HG03342 (cell line): Measurements from ENCODE around the gene CHI3L1.

Experiments used
- ATAC-seq: cut with Tn5 transposase; IDR thresholded peaks from one replicate; pipeline ENCODE4 v1.9.1; 2021; ENCODE audit warnings: mild to moderate bottlenecking, moderate library complexity; ENCODE audit not compliant: unreplicated experiment

The CHI3L1 gene

DNA sequence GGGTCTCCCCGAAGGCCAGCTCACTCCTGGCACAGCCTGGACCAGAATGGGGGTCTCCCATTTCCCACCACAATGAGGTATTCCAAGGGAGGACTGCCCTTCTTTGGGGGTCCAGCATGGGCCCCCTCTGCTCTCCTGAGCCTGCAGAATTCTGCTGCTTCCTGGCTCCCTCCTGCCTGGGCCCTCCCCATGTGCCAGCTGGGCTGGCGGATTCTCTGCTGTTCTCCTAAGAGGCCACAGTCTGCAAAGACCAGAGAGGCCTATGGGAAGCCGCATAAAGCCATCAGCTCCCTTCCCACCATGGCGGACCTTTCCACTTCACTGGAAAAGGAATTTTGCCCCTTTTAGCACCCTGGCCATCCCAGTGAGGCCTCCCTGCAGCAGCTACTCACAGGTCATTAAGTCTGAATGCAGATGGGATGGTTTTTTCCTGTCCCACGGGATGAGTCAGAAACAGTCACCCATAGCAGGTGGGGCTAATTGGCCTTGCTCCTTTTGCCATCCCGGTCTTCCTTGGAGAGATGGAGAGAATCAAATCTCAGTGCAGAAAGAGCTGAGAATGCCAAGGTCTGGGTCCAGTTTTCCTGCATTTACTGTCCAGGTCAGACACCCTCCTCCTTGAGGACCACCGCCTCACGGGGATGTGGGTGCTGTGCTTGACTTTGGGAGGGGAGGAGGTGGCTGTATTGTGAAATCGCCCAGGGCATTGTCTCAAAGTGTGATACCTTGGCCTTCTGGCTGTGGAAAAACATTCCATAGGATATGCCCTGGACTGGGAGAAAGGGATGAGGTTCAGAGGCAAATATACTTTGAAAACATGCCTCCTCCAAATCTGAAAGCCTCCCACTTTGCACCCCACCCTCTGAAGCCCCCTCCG, 34.1 kb downstream of the CHI3L1 start:
- ATAC-seq: no peak

DNA sequence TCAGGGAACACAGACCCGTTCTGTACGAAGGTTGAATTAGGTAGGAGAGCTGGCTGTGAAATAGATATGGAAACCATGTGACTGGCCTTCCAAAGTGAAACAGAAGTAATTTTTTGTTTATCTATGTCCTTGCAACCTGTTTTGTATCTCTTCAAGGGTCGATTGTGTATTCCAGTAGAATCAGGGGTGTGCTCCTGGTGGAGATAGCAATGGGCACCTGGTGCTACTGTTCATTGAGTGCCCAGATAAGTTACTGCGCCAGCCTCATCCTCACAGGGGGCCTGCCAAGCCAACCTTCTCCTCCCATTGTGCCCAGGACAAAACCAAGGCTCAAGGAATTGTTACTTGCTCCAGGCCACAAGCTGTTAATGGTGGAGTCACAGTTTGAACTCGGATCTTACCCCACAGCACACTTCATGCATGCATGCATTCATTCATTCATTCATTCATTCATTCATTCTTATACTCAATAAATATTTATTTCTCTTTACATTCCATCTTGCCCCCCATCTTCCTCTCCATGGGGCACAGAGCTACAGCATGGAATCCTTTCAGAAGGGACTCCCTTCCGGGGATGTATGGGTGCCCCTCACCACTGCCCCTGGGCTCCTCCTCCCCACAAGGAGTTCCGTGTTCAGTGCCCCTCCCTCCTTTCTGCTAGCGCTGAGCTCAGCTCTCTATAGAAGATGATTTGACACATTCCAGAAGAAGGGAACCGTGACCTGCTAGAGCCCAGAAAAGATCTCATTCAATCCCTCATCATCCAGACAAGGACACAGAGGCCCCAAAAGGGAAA, 34.9 kb downstream of the CHI3L1 start:
- no peak for ATAC-seq

DNA sequence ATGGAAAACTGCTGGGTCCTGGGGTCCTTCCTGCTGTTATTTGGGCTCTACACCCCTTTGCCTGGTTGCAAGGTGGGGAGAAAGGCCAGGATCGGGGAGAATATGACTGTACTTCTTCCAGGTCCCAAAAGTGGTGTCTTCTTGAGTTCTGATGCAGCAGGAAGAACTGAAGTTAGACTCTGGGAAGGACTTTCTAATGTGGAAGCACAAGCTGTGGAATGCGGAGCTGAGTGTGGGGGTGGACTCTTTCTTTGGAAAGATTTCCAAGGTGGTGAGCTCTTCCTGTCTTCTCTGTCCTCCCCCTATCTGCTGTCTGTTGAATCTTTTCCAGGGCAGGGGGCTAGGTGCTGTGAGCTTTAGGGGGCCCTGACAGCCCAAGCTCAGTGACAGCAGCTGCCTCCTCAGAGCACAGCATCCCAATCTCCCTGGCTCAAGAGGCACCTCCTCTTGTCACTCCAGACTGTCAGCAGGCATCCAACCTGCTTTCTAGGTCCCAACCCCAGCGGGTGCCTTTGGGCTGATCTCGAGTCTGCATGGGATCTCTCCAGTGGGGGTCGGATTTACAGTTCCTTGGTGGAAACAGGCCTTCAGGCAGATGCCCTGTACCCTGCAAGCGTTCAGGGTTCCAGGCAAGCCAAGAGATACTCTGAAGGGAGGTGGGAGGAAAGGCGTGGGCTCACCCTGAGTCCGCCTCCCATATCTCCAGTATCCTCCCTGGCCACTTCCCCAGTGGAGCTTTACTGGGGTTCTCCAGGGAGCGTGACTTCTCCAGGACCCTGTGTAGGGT, 35.8 kb downstream of the CHI3L1 start:
- ATAC-seq: no peak

DNA sequence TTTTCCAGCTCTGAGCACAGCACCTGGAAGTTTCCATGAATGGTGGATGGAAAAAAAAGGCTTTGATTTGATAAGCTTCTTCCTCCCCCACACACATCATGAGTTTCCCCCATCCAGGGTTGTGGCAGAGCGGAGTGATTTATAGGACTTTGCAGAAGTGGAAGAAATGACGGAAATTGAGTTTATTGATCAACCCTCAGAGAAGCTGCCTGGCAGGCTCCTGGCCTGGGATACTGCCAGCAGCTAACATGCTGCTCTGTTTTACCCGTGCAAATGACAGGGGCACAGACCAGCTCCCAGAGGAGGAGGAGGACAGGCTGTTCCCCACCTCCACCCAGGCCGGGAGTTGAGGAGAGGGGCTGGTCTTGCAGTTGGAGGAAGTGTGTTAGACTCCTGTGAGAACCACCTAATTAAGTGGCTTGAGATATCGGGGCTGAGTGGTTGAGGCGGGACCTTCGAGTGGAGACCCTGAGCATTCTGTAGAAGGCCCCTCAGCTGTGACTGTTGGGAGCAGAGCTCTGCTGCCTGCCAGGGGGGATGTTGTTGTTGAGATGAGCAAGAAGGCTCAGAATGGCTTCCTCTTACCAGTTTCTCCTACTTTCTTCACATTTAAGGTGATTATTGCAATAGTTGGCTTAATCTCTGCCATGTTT, 37.2 kb downstream of the CHI3L1 start:
- ATAC-seq: no peak

DNA sequence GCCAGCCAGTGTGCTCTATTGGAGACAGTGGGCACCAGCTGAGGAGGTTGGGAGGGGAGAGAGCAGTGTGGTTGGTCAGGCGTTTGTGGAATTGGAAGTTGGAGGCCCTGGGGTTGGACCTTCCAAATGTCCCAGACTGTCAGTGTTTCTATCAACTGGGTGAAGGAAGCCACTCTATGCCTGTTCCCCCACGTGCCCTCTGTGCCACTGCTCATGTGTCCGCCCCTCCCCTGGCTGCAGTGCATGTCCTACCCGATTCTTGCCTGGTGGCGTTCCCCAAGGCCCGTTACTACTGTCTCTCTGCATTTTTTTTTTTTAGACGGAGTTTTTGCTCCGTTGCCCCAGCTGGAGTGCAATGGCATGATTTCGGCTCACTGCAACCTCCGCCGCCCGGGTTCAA, 37.9 kb downstream of the CHI3L1 start:
- no peak for ATAC-seq

DNA sequence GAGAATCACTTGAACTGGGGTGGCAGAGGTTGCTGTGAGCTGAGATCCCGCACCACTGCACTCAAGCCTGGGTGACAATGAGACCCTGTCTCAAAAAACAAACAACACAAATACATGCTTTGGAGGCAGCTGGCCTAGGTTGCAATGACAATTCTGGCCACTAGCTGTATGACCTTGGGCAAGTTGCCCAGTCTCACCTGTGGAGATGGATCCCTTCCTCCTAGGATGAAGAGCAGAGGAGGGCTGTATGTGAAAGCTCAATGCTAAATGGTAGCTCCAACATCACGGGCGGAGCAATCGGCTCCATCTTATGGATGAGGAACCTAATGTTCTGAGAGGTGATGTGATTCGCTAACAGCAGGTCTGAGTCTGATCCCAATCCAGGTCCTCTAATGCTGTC, 38.4 kb downstream of the CHI3L1 start:
- no peak for ATAC-seq

DNA sequence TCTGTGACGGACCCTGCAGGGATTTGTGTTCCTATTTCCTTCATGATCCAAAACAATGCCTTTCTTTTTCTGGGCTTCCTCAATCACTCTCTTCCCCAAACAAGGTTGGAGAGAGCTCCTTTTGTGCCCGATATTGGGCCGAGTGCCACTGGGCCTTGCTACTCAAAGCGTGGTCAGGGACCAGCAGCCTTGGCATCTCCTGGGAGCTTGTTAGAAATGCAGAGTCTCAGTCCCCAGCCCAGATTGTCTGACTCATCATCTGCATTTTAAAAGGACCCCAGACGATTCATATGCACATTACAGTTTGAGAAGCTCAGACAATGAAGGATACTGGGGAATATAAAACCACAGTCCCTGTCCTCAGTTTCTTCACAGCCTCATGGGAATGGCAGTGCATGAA, 39.1 kb downstream of the CHI3L1 start:
- no peak for ATAC-seq

DNA sequence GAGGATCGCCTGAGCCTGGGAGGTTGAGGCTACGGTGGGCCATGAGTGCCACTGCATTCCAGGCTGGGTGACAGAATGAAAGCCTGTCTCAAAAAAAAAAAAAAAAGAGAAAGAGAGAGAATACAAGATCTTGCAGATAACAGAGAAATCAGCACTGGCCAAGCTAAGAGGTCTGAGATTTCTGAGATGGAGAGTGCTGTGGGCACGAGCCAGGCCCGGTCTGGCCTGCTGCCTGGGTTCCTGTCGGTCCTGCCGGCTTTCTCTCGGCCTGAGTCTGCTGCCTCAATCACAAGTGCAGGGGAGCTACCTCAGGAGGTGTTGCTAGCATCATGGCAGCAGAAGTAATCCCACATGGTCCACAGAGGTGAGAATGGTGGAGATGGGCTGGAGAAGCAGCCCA, 40.0 kb downstream of the CHI3L1 start:
- no peak for ATAC-seq

DNA sequence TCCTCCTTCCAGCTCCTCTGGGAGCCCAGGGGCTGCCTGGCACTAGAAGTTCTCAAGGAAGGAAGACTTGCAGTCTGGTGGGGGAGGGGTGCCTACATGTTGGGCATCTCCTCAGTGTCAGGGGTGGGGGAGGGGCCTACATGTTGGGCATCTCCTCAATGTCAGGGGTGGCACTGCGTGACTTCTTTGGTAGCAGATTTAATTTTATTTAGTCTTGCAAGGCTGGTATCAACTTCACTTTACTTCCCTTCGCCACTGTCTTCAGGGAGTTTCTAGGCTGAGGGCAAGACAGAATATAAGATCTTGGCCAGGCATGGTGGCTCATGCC, 40.5 kb downstream of the CHI3L1 start:
- no peak for ATAC-seq

DNA sequence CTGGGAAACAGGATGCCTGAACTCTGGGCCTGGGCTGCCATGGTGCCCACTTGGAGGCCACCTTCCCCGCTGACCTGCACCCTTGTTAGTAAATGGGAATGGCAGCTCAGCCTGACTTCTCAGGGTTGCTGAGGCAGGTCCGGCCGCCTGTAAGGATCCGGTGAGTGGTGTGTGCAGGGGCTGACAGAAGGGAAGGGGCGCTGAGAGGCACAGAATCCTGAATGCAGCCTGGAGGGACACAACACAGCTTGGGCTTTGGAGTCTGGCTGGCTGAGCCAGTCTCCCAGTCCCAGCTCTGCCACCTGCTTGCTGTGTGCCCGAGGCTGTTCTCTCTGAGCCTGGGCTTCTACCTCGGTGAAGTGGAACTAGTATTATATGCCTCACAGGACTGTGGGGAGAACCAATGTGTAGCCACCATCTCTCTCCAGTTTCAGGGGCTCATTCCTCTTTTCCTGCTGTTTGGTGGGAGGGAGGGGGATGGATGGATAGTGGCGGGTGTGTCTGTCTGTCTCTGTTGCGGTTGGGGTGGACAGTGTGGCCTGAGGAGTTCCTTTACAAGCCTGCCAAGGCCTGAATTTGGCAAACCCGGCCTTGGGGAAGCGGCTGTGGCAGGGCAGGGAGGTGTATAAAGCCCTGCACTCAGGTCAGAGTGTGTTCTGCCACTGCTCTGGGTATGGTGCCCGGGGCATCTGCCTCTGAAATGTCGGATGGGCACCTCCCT, 41.0 kb downstream of the CHI3L1 start:
- ATAC-seq: no peak

DNA sequence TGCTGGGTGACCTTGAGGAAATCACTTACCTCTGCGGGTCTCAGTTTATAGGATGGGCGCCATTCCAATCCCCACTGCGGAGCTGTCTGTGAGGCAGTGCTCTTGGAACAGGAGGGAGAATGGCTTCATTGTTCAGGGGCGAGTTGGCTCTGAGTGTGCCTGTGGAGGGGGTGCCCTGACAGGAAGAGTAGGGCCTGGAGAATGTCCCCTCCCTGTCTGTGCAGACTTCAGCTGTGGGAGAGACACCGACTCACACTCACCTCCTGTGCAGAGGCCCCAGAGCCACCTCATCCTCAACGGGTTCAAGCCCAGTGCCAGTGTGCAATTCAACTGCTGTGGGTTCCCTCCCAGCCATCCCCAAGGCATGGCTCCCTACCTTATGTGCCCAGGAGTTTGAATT, 41.8 kb downstream of the CHI3L1 start:
- no peak for ATAC-seq

DNA sequence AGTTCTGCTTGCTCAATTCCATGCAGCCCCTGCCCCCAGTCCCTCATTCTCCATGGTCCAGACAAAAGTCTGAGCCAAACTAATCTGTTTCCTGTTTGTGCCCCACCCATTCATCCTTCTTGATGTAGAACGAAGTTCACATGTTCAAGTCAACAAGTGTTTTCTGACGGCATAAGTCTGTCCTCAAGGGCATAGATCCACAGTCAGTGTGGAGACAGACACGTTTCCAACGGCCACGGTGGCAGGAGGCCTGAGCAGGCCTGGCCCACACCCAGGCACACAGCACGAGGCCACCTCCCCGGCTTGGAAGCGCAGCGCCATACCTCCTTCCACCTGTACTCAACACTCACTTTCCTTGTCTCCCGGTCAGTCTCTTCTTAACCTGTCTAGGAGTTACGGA, 42.9 kb downstream of the CHI3L1 start:
- ATAC-seq: no peak

DNA sequence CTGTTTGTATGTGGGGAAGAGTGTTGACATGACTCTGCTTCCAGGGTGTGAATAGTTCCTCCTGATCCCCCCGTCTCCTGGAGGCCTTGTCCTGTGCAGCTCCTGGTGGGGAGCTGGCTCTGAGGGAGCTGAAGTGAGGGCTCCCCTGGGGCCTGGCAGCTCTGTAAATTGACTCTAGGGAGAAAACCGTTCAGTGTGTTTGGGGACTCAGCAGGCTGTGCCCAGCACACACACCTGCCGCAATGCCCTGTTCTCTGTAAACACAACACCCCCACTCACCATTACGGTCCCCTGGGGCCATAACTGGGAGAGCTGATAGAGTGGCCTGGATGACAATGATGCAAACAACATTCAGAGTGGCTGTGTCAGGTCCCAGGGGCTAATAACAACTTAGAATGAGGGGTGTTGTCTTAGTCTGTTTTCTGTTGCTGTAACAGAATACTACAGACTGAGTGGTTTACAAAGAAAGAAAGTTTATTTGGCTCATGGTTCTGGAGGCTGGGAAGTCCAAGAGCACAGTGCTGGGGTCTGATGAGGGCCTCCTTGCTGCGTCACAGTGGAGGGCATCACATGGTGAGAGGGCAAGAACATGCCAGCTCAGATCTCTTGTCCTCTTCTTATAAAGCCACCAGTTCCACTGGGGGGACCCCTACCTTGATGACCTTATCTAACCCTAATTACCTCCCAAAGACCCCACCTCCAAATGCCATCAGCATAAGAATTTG, 43.7 kb downstream of the CHI3L1 start:
- ATAC-seq: no peak

DNA sequence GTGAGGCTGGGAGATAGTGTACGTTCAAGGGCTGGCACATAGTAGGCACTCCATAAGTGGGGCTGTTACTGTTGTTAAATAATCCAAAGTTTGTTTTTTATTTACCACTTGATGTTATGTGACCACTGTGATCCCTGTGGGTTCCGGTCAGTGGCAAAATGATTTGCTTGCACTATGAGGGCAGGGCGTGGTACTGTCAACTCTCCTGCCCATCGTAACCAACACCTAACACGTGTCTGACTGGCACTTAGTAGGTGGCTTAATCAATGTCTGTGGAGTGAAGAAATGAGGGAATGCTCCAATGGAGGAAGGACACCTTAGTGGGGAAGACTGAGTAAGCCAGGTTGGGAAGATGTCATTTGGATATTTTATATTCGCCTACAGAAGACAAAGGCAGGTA, 44.4 kb downstream of the CHI3L1 start:
- ATAC-seq: no peak

DNA sequence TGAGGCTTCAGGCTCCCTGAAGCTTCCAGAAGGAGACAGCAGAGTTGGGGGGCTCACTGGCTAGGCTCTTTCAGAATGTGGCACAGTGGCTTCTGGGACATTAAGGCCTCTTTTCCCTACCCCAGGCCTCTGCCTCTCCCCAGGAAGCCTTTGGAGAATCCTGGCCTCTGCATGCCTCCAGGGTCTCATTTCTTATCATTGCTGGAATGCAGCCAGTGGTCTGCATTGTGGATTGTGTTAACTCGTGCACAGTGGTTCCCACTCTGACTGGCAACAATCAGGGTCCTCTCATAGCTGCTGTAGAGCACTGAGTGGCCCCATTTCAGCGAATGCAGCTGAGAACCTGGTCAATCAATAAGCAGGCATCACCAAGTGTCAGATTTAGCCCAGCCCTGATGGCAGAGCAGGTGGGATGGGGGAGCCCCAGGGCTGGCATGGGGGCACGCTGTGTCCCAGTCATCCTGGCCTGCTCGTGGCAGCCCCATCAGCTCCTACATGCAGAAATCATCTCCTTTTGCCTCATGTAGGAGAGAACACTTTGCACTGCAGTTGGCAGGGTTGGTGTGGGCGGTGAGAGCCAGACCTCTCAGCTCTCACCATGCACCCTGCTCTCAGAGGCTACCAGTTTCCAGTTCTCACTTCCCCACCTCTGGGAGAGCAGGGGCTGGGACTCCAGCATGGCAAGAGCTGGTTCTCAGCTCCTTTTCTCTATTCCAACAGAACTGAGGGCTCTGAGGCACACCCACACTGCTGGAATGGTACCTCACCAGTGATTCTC, 45.6 kb downstream of the CHI3L1 start:
- no peak for ATAC-seq

DNA sequence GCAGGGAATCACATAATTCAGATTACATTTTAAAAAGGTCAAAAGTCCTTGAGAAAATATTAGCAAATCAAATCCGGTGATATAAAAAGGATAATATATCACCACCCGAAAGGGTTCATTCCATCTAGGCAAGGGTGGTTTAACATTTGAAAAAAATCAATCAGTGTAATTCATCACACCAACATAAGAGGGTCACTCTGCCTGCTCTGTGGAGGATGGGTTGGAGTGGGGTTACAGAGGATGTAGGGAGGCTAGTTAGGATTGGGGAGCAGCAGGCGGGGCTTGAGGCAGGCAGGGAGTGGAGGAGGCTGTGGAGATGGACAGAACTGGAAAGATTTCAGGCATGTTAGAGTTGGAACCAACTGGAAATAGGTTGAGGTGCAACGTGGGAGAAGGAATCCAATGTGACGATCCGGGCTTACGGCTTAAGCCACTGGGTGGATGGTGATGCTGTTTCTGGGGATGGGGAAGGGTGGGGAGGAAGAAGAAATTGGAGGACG, 46.5 kb downstream of the CHI3L1 start:
- no peak for ATAC-seq

DNA sequence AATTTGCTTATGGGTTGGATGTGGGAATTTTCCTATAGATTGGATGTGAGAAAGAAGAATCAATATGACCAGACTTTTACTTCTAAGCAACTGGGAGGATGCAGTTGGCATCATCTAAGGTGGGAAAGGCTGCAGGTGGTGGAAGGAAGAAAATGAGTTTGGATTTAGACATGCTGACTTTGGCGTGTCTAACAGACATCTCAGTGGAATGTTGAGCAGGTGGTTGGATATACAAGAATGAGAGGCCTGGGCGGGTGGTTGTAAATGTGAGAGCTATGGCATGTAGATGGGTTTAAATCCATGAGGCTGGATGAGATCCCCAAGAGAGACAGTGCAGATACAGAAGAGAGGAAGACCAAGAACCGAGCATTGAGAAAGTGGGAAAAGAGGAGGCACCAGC, 48.4 kb downstream of the CHI3L1 start:
- ATAC-seq: no peak

DNA sequence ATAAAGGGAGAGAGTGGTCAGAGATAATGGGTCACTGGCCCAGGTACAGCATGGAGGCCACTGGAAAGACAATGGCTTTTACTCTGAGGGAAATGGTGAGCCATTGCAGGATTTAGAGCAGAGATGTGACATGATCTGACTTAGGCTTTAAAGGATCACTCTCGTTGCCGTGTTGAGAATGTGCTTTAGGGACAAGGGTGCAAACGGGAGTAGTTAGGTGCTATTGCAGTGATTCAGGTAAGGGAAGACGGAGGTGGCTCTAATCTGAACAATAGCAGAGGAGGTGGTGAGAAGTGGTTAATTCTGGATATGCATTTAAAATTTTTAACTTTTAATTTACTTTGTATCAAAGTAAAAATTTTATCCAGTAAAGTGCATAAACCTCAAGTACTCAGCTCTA, 49.2 kb downstream of the CHI3L1 start:
- no peak for ATAC-seq
